Effector memory CD4-positive, alpha-beta T cell (primary cell): ENCODE results near the gene ADAM8.

ENCODE experiments used
- DNase-seq, 3 donors: peaks; one replicate each; pipeline ENCODE4 v3.0.0-alpha.2; 2020
- H3K27ac ChIP-seq: 2 replicates; pipeline ENCODE4 v1.7.0; 2013; ENCODE audit warnings: mild to moderate bottlenecking, low read length, moderate library complexity; ENCODE audit not compliant: insufficient read depth, poor library complexity, severe bottlenecking
- H3K27me3 ChIP-seq: replicated peaks from 2 replicates; pipeline ENCODE4 v1.7.0; 2013; ENCODE audit warnings: mild to moderate bottlenecking, low read length; ENCODE audit not compliant: insufficient read depth, control insufficient read depth, poor library complexity, severe bottlenecking
- H3K36me3 ChIP-seq: 2 replicates; pipeline ENCODE4 v1.7.0; 2013; ENCODE audit warnings: mild to moderate bottlenecking, low read length, moderate library complexity; ENCODE audit not compliant: control insufficient read depth, insufficient read depth
- H3K4me1 ChIP-seq: 2 replicates; pipeline ENCODE4 v1.7.0; 2013; ENCODE audit warnings: low read length, mild to moderate bottlenecking; ENCODE audit not compliant: control insufficient read depth, insufficient read depth, poor library complexity, severe bottlenecking
- H3K4me3 ChIP-seq: 2 replicates; pipeline ENCODE4 v1.7.0; 2013; ENCODE audit warnings: low read length, low read depth, mild to moderate bottlenecking; ENCODE audit not compliant: insufficient read depth, poor library complexity, severe bottlenecking
- H3K9me3 ChIP-seq: 2 replicates; pipeline ENCODE4 v1.7.0; 2013; ENCODE audit warnings: mild to moderate bottlenecking, low read length, moderate library complexity; ENCODE audit not compliant: control insufficient read depth

The ADAM8 gene

DNA sequence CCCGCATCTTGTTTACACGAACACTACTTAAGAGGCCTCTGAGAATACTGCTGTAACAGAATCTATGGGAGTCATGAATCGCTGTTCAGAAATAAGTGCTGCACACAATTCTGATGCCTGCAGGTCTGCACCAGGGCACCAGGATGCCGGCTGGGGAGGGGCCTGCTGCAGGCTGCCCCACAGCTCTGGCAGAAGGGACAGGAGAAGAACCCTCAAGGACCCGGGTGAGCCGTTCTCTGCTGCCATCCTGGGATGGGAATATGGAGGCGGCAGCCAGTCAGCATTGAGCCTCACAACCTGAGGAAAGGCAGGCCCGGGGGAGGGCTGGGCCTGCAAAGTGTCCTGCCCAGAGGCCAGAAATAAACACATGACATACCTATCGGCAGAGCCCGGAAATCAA lies 20.8 kb upstream of the ADAM8 start:
- Histone ChIP-seq H3K36me3 (peaks cover 92% of the 10 kb centered on the region), H3K9me3 (no peaks in the 10 kb centered on the region), H3K27me3 (no peaks in the 10 kb centered on the region), H3K4me1 (no peaks in the 10 kb centered on the region), H3K27ac (no peak overlapping the region), H3K4me3 (no peak overlapping the region)
- DNase-seq = no peak

GRCh38 chr10:133295426-133296320 lies 19.0 kb upstream of the ADAM8 start:
- H3K27ac ChIP-seq = no peak overlapping the region
- peaks cover 83% of the 10 kb centered on the region for H3K36me3 ChIP-seq
- no peak overlapping the region for H3K4me3 ChIP-seq
- DNase-seq = no peak
- no peaks in the 10 kb centered on the region for H3K9me3 ChIP-seq
- H3K4me1 ChIP-seq = no peaks in the 10 kb centered on the region
- H3K27me3 ChIP-seq = no peaks in the 10 kb centered on the region

- H3K36me3 ChIP-seq = peaks cover 78% of the 10 kb centered on the region
- H3K27ac ChIP-seq = no peak overlapping the region
- H3K4me3 ChIP-seq = no peak overlapping the region
- H3K4me1 ChIP-seq = no peaks in the 10 kb centered on the region
- H3K27me3 ChIP-seq = no peaks in the 10 kb centered on the region
- no peaks in the 10 kb centered on the region for H3K9me3 ChIP-seq
- no peak for DNase-seq
Observed at GRCh38 chr10:133294189-133294588, 17.5 kb upstream of the ADAM8 start.

- peaks cover 78% of the 10 kb centered on the region for H3K36me3 ChIP-seq
Observed at GRCh38 chr10:133293810-133294119, 17.1 kb upstream of the ADAM8 start.

DNA sequence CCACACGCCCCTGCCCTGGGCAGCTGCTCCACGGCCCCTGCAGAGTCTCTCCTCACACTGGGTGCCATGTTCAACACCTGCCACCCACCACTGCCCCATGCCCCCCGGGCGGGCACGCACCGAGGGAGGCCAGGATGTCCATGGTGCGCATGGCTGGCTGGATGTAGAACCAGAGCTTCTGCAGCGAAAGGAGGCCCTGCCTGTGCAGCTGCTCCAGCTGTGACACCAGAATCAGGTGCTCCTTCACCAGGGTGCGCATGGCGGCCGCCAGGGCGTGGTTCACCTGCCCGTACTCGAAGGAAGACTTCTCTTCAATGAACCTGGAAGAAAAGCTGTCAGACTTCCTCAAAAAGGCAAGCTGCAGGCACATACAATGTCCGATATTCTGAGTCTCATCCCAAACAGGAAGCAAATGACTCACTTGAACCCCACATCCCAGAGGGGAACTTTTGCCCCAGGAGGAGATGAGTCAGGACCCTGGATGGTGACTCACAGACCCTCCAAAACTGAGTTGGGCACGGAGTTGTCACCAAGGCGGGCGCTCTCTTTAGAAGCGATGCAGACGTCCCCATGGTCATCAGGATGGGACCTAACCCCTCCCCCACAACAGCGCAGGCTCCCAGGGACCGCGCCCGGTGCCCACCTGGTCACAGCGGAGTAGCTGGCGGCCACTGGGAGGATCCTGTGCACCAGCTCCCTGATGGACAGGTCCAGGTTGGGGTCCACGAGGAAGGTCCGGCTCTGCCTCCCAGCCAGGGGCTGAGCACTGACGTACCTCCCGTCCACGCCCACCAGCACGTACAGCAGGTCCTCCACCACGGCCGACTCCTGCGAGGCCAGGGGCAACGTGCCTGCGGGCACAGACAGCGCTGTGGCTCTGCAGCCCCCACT lies 16.5 kb upstream of the ADAM8 start:
- H3K36me3 ChIP-seq = peaks cover 78% of the 10 kb centered on the region
- H3K27me3 ChIP-seq = no peaks in the 10 kb centered on the region
- H3K27ac ChIP-seq = no peak overlapping the region
- no peaks in the 10 kb centered on the region for H3K4me1 ChIP-seq
- H3K4me3 ChIP-seq = no peak overlapping the region
- no peaks in the 10 kb centered on the region for H3K9me3 ChIP-seq
- DNase-seq = no peak

More at GRCh38 chr10:133293810-133294119, 17.1 kb upstream of the ADAM8 start:
- no peaks in the 10 kb centered on the region for H3K9me3 ChIP-seq
- no peaks in the 10 kb centered on the region for H3K4me1 ChIP-seq
- no peak overlapping the region for H3K27ac ChIP-seq
- H3K4me3 ChIP-seq = no peak overlapping the region
- no peaks in the 10 kb centered on the region for H3K27me3 ChIP-seq
- no peak for DNase-seq

DNA sequence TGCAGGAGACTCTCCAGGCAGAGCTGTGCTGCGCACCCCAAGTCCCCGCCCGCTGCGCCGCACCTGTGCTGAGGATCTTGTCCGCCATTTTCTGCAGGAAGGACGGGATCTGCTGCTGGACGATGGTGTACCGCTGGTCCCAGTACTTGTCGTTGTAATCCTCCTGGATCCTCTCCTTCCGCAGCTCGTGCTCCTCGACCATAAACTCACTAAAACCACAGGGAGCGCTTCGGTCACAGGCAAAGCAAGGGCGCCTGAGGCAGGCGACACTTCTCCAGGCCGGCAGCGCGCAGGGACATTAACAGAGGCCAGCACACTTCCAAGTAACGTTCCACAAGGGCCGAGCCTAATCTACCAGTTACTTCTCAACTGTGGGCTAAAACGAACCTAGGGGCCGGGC lies 13.1 kb upstream of the ADAM8 start:
- H3K36me3 ChIP-seq = peaks cover 73% of the 10 kb centered on the region
- H3K27me3 ChIP-seq = no peaks in the 10 kb centered on the region
- H3K9me3 ChIP-seq = no peaks in the 10 kb centered on the region
- H3K4me3 ChIP-seq = no peak overlapping the region
- no peak overlapping the region for H3K27ac ChIP-seq
- no peak for DNase-seq
- H3K4me1 ChIP-seq = no peaks in the 10 kb centered on the region

GRCh38 chr10:133287832-133288500 lies 11.3 kb upstream of the ADAM8 start:
- no peak for DNase-seq
- H3K27ac ChIP-seq = no peak overlapping the region
- no peaks in the 10 kb centered on the region for H3K9me3 ChIP-seq
- H3K36me3 ChIP-seq = peaks cover 73% of the 10 kb centered on the region
- H3K4me1 ChIP-seq = no peaks in the 10 kb centered on the region
- H3K4me3 ChIP-seq = no peak overlapping the region
- no peaks in the 10 kb centered on the region for H3K27me3 ChIP-seq

DNA sequence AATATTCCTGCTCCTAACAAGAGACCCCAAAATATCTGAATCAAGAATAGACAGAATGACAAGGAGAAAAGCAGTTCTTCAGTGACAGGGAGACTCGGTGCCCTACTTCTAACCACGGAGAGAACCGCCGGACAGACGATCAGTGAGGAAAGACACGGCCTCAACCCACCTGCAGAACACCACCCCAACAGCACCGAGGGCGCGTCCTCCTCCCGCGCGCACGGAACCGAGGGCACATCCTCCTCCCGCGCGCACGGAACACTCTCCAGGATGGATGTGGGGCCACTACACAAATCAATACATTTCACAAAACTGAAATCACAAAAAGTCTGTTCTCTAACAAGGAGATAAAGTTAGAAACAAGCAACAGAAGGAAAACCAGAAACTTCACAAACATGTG lies 9.7 kb upstream of the ADAM8 start:
- no peaks in the 10 kb centered on the region for H3K4me1 ChIP-seq
- no peaks in the 10 kb centered on the region for H3K9me3 ChIP-seq
- H3K36me3 ChIP-seq = peaks cover 79% of the 10 kb centered on the region
- H3K27ac ChIP-seq = no peak overlapping the region
- no peaks in the 10 kb centered on the region for H3K27me3 ChIP-seq
- no peak for DNase-seq
- no peak overlapping the region for H3K4me3 ChIP-seq

DNA sequence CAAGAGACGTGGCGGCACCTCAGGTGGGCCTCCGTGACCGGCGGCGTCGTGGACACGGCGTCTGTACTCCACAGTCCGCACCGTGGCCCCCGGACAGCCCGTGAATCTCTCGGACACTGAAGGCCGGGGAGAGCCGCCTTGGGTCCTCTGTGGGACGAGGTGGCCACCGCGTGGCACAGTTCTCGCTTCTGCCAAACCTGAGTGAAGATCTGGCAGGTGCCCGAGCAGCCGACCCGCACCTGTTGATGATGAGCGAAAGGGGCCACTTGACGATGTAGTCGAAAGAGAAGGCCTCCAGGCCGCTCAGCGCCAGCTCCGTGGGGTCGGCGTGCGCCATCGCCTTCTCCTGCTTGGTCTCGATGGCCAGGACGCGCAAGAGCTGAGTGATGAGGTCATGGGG lies 8.5 kb upstream of the ADAM8 start:
- DNase-seq = no peak
- Histone ChIP-seq H3K36me3 (peaks cover 76% of the 10 kb centered on the region), H3K4me1 (no peaks in the 10 kb centered on the region), H3K27ac (no peak overlapping the region), H3K27me3 (no peaks in the 10 kb centered on the region), H3K4me3 (no peak overlapping the region), H3K9me3 (no peaks in the 10 kb centered on the region)
